GM21367 (cell line): ENCODE results near the gene PTPA.
"Not testable (repeated sequence)": the region's sequence is repeated elsewhere in the genome, so short reads cannot be mapped to it uniquely, and the experiment has no call there.

Experiments used
- ATAC-seq: cut with Tn5 transposase; IDR thresholded peaks from one replicate; pipeline ENCODE4 v1.9.1; 2021; ENCODE audit not compliant: unreplicated experiment

PTPA gene

GRCh38 chr9:129174724-129175514 is 63.7 kb downstream of the PTPA start:
- no peak for ATAC-seq

DNA sequence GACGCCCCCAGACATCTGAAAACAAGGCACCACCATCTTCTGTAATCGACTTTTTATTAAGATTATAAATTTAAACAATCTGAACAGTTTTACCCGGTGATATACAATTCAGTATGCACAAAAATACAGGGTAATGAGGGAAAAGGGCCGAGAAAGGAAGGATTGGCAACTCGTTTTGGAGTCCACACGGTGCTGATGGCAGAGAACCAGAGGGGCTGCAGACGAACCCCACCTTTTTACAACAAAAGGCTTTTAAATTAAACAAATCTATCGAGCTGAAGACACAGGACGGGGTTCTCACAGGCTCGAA is 64.3 kb downstream of the PTPA start:
- no peak for ATAC-seq

- no peak for ATAC-seq
These were observed 64.8 kb downstream of the PTPA start for GRCh38 chr9:129175825-129176633.

- no peak for ATAC-seq
These were observed 65.7 kb downstream of the PTPA start for GRCh38 chr9:129176701-129177442.

DNA sequence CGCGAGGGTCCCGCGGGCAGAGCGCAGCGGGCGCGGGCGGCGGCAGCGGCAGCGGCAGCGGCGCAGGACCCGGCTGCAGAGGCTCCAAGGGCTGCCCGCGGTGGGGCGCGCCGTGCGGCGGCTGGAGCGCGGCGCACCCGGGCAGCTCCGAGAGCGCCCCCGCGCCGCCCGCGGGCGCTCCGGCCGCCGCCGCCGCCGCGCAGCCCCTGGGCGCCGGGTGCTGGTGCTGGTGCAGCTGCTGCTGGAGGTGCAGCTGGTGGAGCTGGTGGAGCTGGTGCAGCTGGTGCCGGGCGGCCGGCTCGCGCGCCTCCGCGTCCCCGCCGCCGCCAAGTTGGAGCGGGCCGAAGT is 66.2 kb downstream of the PTPA start:
- ATAC-seq: no peak

DNA sequence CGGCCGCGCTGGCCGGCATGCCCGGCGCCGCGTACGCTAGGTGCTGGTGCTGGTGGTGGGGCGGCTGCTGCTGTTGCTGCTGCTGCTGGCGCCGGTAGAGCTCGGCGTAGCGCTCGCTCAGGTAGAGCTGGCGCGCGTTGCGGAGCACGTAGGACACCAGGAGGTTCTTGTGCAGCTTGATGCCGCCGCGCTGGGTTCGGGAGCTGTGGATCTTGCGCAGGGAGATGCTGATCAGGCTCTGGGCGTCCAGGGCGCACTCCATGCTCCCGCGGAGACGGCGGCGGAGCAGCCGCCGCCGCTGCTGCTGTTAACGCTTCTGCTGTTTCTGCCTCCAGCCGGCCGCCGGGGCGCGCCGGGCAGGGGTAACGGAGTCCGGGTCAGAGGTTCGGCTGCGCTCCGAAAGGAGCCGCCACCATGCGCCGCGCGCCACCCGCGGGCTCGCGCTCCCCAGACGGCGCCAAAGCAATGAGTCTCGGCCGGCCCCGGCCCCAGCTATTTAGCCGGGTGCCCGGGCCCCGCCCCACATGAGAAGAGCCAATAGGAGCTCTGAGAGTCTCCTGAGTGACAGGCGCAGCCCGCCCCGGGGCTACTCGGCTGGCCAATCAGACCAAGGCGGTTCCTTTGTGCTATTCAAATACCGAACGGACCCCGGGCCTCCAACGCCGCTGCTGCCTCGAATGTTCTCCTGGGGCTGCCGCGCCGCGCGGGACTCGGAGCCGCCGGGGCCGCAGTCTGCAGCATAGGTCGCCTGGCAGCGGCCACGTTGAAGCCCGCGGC is 66.8 kb downstream of the PTPA start, which contains the start of gene IER5L:
IER5L (minus strand) TSS at position 471 of the 777 bp plus-strand sequence; CDS start at position 262, 209 bp downstream.
- peak; percentile 59 for ATAC-seq

GRCh38 chr9:129178568-129179382 is 67.6 kb downstream of the PTPA start:
- ATAC-seq: no peak

DNA sequence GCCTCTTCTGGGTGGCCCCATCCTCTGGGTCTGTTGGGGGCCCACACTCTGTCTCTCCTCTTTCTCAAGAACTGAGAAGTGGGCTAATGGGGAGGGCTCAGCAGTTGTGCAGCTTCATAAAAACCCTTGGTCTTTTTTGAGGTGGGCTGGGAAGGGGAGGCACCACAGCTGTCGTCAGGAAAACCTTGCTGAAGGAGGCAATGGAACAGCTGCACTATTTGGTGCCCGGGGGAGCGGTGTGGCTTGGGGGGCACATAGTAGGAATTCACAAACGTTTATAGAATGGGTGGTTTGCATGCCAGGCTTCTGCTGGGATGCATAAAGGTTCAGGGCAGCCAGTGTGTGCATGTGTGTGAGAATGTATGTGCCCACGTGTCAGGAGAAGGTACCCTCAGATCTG is 70.0 kb downstream of the PTPA start:
- ATAC-seq: no peak

DNA sequence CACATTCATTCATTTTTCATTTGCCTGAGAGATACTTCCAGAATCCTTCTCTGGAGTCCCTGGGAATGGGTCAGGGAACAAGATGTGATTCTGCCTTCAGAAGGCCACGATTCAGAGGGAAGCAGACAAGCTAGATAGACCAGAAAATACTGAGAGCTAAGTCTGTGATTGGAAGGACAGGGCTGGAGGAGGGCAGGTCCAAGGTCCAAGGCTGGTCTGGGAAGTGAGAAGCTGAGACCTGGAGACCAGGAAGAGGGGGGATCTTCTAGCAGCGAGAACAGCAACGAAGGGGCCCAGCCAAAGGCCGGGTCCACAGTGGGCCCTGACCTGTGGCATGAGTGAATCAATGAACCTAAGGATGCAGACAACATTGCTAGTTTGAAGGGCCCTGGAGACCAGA is 70.9 kb downstream of the PTPA start:
- no peak for ATAC-seq

DNA sequence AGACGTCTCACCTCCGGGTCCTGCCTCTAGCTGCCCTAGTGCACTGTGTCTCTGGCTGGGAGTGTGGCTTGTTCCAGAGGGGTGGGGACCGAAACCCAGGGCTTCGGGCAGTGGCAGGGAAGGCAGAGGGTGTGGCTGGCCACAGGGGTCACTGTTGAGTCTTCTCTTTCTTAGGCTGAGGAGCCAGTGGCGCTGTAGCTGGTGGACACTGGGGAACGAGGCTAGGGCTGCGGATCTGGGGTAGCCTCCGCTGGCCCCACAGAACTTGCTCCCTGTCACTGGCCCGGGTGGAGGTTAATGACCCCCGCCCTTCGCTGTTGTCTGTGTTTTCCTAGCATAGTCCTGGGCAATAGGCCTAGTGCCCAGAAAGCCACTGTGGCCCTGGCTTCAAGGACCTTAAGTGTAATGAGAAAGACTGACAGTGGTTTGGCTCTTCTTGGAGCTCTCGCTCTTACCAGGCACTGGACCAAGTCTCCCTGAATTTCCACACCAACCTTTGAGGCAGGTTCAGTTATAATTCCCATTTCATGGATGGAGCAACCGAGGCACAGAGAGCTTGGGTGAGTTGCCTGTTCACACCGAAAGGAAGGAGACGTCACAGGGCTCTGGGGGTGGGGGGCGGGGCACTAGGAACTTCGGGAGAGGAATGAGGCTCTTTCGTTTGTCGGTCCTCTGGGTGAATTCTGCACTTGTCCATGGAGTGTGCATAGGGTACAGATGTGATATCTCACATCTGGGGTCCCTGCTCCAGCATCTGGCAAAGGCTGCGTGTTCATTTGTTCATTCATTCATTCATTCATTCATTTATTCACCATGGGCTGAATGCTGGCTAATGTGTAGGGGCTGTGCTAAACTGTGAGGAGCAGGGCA is 71.6 kb downstream of the PTPA start:
- no peak for ATAC-seq

GRCh38 chr9:129183495-129184218 is 72.4 kb downstream of the PTPA start:
- ATAC-seq: no peak

DNA sequence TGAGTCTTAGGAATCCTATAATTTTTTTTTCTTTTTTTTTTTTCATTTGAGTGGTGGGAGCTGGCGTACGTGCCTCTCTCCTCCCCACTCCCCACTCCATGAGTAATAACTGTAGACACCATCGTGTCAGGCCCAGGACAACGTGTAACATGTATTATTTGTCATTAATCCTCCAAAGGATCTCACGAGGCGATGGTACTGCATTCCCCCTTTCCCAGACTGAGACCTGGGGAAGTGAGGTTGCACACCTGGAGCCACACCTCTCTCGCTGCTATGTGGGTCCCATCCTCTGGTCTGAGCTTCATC is 73.0 kb downstream of the PTPA start:
- no peak for ATAC-seq

DNA sequence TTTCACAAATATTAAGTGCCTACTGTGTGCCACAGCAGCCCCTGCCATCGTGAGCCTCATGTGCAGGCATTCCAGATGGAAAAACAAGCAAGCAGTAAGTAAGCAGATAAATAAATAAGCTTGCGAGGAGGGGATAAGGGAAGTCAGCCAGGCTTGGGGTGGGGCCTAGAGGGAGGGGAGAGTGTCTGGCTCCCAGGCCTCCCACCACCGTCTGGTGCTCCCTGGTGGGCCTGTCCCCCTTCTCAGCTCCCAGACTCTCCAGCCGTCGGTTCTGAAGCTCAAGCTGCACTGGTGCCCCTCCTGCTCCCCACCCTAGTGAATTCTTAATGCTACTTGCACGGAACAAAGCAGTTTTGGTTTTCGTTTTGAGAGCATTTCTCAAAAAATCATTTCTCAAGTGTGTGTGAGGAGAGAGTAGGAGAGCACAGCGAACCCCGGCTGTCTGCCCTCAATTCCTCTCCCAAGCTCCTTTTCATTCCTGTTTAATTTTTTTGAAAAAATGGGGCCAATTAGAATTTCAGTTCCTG is 73.4 kb downstream of the PTPA start:
- ATAC-seq: no peak

- ATAC-seq: no peak
These were observed 74.2 kb downstream of the PTPA start for GRCh38 chr9:129185402-129185801.

DNA sequence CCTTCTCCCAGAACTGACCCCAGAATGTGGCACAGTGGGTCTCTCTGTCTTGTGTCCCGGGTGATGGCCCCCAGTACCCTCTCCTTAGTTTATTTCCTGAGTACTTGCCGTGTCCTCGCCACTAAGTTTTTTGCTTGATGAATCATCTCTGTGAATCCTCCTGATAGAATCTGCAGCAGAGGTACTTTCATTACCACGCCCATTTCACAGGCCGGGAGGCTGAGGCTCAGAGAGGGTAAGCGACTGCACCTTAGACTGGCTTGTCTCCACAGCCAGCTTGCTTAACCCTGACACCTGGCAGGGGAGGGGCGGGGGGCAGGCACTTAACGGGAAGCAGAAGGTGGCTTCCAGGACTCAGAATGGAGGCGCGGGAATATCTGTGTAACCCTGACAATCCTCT is 74.8 kb downstream of the PTPA start:
- ATAC-seq: no peak

GRCh38 chr9:129187042-129187441 is 75.8 kb downstream of the PTPA start:
- ATAC-seq: no peak

- ATAC-seq: not testable (repeated sequence)
These were observed 78.8 kb downstream of the PTPA start for GRCh38 chr9:129189971-129190370.

- no peak for ATAC-seq
These were observed 80.0 kb downstream of the PTPA start for GRCh38 chr9:129191234-129191633.
